ENCODE measurements around the gene LRRC17. TPM values are rescaled to one million over a fixed set of nuclear protein-coding genes. Genes with fewer than 3 reads are reported as not detected.

The LRRC17 gene
- total and polyA plus RNA-seq, 4 experiments from 2014 or later = 0.26 to 0.72 (median 0.52) TPM; not detected in 1

GRCh38 chr7:102890971-102891692 is 21.7 kb upstream of the LRRC17 start:
- H3K9me3 ChIP-seq (ENCODE audit: control insufficient read depth in 1 of 2, low read length in 2 of 2) = no peaks in the 10 kb centered on the region
- Mint-ChIP-seq H3K27me3 (peaks cover 3% of the 10 kb centered on the region in 2 donors), H3K36me3 (no peaks in the 10 kb centered on the region), H3K9me3 (no peaks in the 10 kb centered on the region), H3K4me1 (no peaks in the 10 kb centered on the region), H3K4me3 (no peak overlapping the region), H3K27ac (no peak overlapping the region)
- no peaks in the 10 kb centered on the region for H3K36me3 ChIP-seq (ENCODE audit: insufficient read depth, low read length)
- intact Hi-C loops (cut with micrococcal nuclease) = no loop called here
- no peak overlapping the region for H3K27ac ChIP-seq (ENCODE audit: low read depth, low read length)
- H3K27me3 ChIP-seq (ENCODE audit: insufficient read depth, low read length) = no peaks in the 10 kb centered on the region
- DNase-seq = no peak
- H3K4me1 ChIP-seq (ENCODE audit: insufficient read depth, low read length) = no peaks in the 10 kb centered on the region
- POLR2A ChIA-PET (ENCODE audit: partially characterized antibody) = no interaction called here
- CTCF ChIA-PET (ENCODE audit: partially characterized antibody) = no interaction called here
- H3K4me3 ChIP-seq (ENCODE audit: low read length in 2 of 2) = no peak overlapping the region

GRCh38 chr7:102891693-102892261 is 21.0 kb upstream of the LRRC17 start:
- Histone ChIP-seq H3K4me1 (ENCODE audit: insufficient read depth, low read length) (no peaks in the 10 kb centered on the region), H3K27me3 (ENCODE audit: insufficient read depth, low read length) (no peaks in the 10 kb centered on the region), H3K9me3 (ENCODE audit: control insufficient read depth in 1 of 2, low read length in 2 of 2) (no peaks in the 10 kb centered on the region), H3K27ac (ENCODE audit: low read depth, low read length) (no peak overlapping the region), H3K4me3 (ENCODE audit: low read length in 2 of 2) (no peak overlapping the region), H3K36me3 (ENCODE audit: insufficient read depth, low read length) (no peaks in the 10 kb centered on the region)
- Mint-ChIP-seq H3K27ac (no peak overlapping the region), H3K27me3 (peaks cover 3% of the 10 kb centered on the region in 2 donors), H3K4me1 (no peaks in the 10 kb centered on the region), H3K36me3 (no peaks in the 10 kb centered on the region), H3K9me3 (no peaks in the 10 kb centered on the region), H3K4me3 (no peak overlapping the region)
- CTCF ChIA-PET (ENCODE audit: partially characterized antibody) = no interaction called here
- POLR2A ChIA-PET (ENCODE audit: partially characterized antibody) = no interaction called here
- DNase-seq = no peak
- intact Hi-C loops (cut with micrococcal nuclease) = no loop called here

GRCh38 chr7:102892631-102893278 is 20.0 kb upstream of the LRRC17 start:
- Histone ChIP-seq H3K36me3 (ENCODE audit: insufficient read depth, low read length) (no peaks in the 10 kb centered on the region), H3K4me1 (ENCODE audit: insufficient read depth, low read length) (no peaks in the 10 kb centered on the region), H3K9me3 (ENCODE audit: control insufficient read depth in 1 of 2, low read length in 2 of 2) (no peaks in the 10 kb centered on the region), H3K4me3 (ENCODE audit: low read length in 2 of 2) (no peak overlapping the region), H3K27me3 (ENCODE audit: insufficient read depth, low read length) (no peaks in the 10 kb centered on the region), H3K27ac (ENCODE audit: low read depth, low read length) (no peak overlapping the region)
- H3K27ac Mint-ChIP-seq = no peak overlapping the region
- peaks cover 0 to 3% of the 10 kb centered on the region in 2 donors for H3K27me3 Mint-ChIP-seq
- ChIA-PET POLR2A (ENCODE audit: partially characterized antibody) (no interaction called here), CTCF (ENCODE audit: partially characterized antibody) (no interaction called here)
- H3K9me3 Mint-ChIP-seq = no peaks in the 10 kb centered on the region
- intact Hi-C loops (cut with micrococcal nuclease) = no loop called here
- H3K4me1 Mint-ChIP-seq = no peaks in the 10 kb centered on the region
- no peak overlapping the region for H3K4me3 Mint-ChIP-seq
- DNase-seq = no peak
- no peaks in the 10 kb centered on the region for H3K36me3 Mint-ChIP-seq

GRCh38 chr7:102895602-102896001 is 17.2 kb upstream of the LRRC17 start:
- no peaks in the 10 kb centered on the region for H3K36me3 ChIP-seq (ENCODE audit: insufficient read depth, low read length)
- no peaks in the 10 kb centered on the region for H3K4me1 ChIP-seq (ENCODE audit: insufficient read depth, low read length)
- Mint-ChIP-seq H3K4me3 (no peak overlapping the region), H3K27me3 (peaks cover 0 to under 1% of the 10 kb centered on the region in 2 donors), H3K36me3 (no peaks in the 10 kb centered on the region), H3K4me1 (no peaks in the 10 kb centered on the region), H3K9me3 (no peaks in the 10 kb centered on the region), H3K27ac (no peak overlapping the region)
- no peaks in the 10 kb centered on the region for H3K9me3 ChIP-seq (ENCODE audit: control insufficient read depth in 1 of 2, low read length in 2 of 2)
- no peak overlapping the region for H3K27ac ChIP-seq (ENCODE audit: low read depth, low read length)
- H3K27me3 ChIP-seq (ENCODE audit: insufficient read depth, low read length) = no peaks in the 10 kb centered on the region
- POLR2A ChIA-PET (ENCODE audit: partially characterized antibody) = no interaction called here
- CTCF ChIA-PET (ENCODE audit: partially characterized antibody) = no interaction called here
- no peak overlapping the region for H3K4me3 ChIP-seq (ENCODE audit: low read length in 2 of 2)
- intact Hi-C loops (cut with micrococcal nuclease) = no loop called here
- DNase-seq = no peak

GRCh38 chr7:102896585-102896984 is 16.2 kb upstream of the LRRC17 start:
- H3K27me3 Mint-ChIP-seq = no peaks in the 10 kb centered on the region
- H3K4me3 Mint-ChIP-seq = no peak overlapping the region

GRCh38 chr7:102897211-102897631 is 15.6 kb upstream of the LRRC17 start:
- DNase-seq = no peak
- no peaks in the 10 kb centered on the region for H3K4me1 ChIP-seq (ENCODE audit: insufficient read depth, low read length)

More at GRCh38 chr7:102896585-102896984, 16.2 kb upstream of the LRRC17 start:
- Histone ChIP-seq H3K27ac (ENCODE audit: low read depth, low read length) (no peak overlapping the region), H3K4me1 (ENCODE audit: insufficient read depth, low read length) (no peaks in the 10 kb centered on the region), H3K27me3 (ENCODE audit: insufficient read depth, low read length) (no peaks in the 10 kb centered on the region), H3K9me3 (ENCODE audit: control insufficient read depth in 1 of 2, low read length in 2 of 2) (no peaks in the 10 kb centered on the region), H3K4me3 (ENCODE audit: low read length in 2 of 2) (no peak overlapping the region), H3K36me3 (ENCODE audit: insufficient read depth, low read length) (no peaks in the 10 kb centered on the region)
- no peak for DNase-seq
- Mint-ChIP-seq H3K4me1 (no peaks in the 10 kb centered on the region), H3K9me3 (no peaks in the 10 kb centered on the region), H3K27ac (no peak overlapping the region), H3K36me3 (no peaks in the 10 kb centered on the region)
- ChIA-PET POLR2A (ENCODE audit: partially characterized antibody) (no interaction called here), CTCF (ENCODE audit: partially characterized antibody) (no interaction called here)
- intact Hi-C loops (cut with micrococcal nuclease) = no loop called here

GRCh38 chr7:102897856-102898531 is 14.8 kb upstream of the LRRC17 start:
- no peak overlapping the region for H3K27ac ChIP-seq (ENCODE audit: low read depth, low read length)
- DNase-seq = no peak
- H3K9me3 ChIP-seq (ENCODE audit: control insufficient read depth in 1 of 2, low read length in 2 of 2) = no peaks in the 10 kb centered on the region
- no peak overlapping the region for H3K4me3 ChIP-seq (ENCODE audit: low read length in 2 of 2)
- no peaks in the 10 kb centered on the region for H3K27me3 Mint-ChIP-seq
- H3K4me3 Mint-ChIP-seq = no peak overlapping the region
- no peaks in the 10 kb centered on the region for H3K36me3 ChIP-seq (ENCODE audit: insufficient read depth, low read length)
- H3K9me3 Mint-ChIP-seq = no peaks in the 10 kb centered on the region
- H3K27me3 ChIP-seq (ENCODE audit: insufficient read depth, low read length) = no peaks in the 10 kb centered on the region
- ChIA-PET CTCF (ENCODE audit: partially characterized antibody) (no interaction called here), POLR2A (ENCODE audit: partially characterized antibody) (no interaction called here)
- H3K4me1 Mint-ChIP-seq = no peaks in the 10 kb centered on the region
- intact Hi-C loops (cut with micrococcal nuclease) = no loop called here
- no peaks in the 10 kb centered on the region for H3K4me1 ChIP-seq (ENCODE audit: insufficient read depth, low read length)
- H3K36me3 Mint-ChIP-seq = no peaks in the 10 kb centered on the region
- no peak overlapping the region for H3K27ac Mint-ChIP-seq

More at GRCh38 chr7:102897211-102897631, 15.6 kb upstream of the LRRC17 start:
- H3K27ac ChIP-seq (ENCODE audit: low read depth, low read length) = no peak overlapping the region
- intact Hi-C loops (cut with micrococcal nuclease) = no loop called here
- peak overlapping the region in 1 of 7 donors; percentile 19 for H3K27ac Mint-ChIP-seq
- H3K36me3 ChIP-seq (ENCODE audit: insufficient read depth, low read length) = no peaks in the 10 kb centered on the region
- POLR2A ChIA-PET (ENCODE audit: partially characterized antibody) = no interaction called here
- no peak overlapping the region for H3K4me3 Mint-ChIP-seq
- H3K27me3 Mint-ChIP-seq = no peaks in the 10 kb centered on the region
- H3K36me3 Mint-ChIP-seq = no peaks in the 10 kb centered on the region
- H3K9me3 ChIP-seq (ENCODE audit: control insufficient read depth in 1 of 2, low read length in 2 of 2) = no peaks in the 10 kb centered on the region
- no peaks in the 10 kb centered on the region for H3K9me3 Mint-ChIP-seq
- CTCF ChIA-PET (ENCODE audit: partially characterized antibody) = no interaction called here
- no peaks in the 10 kb centered on the region for H3K27me3 ChIP-seq (ENCODE audit: insufficient read depth, low read length)
- H3K4me3 ChIP-seq (ENCODE audit: low read length in 2 of 2) = no peak overlapping the region
- no peaks in the 10 kb centered on the region for H3K4me1 Mint-ChIP-seq

Measured in CD4-positive, alpha-beta memory T cell (primary cell).